ENCODE results near the gene MR1.
"Not testable (repeated sequence)": the region's sequence is repeated elsewhere in the genome, so short reads cannot be mapped to it uniquely, and the experiment has no call there.

Gene MR1

DNA sequence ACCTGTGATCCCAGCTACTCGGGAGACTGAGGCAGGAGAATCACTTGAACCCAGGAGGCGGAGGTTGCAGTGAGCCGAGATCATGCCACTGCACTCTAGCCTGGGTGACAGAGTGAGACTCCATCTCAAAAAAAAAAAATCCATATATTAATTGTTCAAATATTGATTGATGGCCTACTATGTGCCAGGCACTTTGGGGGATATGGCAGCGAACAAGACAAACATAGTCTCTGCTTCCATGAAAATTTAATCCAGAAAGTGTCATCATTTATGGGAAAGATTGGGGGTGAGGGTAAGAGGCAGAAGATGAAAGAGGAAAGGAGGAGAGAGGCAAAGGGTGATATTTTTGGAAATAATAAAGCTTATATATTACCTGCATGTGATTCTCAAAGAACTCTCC, 1.4 kb downstream of the MR1 start:
- H3K4me3 ChIP-seq (ENCODE audit: low read length); H3K9ac ChIP-seq (ENCODE audit: low read depth, low read length); H3K9me3 ChIP-seq (replicated peaks; ENCODE audit: low read length); H3K4me2 ChIP-seq (ENCODE audit: low read length); H3K36me3 ChIP-seq (ENCODE audit: insufficient read depth, low read length); H3K27me3 ChIP-seq (ENCODE audit: control insufficient read depth, insufficient read depth, low read length): not testable (repeated sequence)
- H3K4me1 ChIP-seq (ENCODE audit: control insufficient read depth, insufficient read depth, low read length), result peaks cover 12% of the 10 kb centered on the region

DNA sequence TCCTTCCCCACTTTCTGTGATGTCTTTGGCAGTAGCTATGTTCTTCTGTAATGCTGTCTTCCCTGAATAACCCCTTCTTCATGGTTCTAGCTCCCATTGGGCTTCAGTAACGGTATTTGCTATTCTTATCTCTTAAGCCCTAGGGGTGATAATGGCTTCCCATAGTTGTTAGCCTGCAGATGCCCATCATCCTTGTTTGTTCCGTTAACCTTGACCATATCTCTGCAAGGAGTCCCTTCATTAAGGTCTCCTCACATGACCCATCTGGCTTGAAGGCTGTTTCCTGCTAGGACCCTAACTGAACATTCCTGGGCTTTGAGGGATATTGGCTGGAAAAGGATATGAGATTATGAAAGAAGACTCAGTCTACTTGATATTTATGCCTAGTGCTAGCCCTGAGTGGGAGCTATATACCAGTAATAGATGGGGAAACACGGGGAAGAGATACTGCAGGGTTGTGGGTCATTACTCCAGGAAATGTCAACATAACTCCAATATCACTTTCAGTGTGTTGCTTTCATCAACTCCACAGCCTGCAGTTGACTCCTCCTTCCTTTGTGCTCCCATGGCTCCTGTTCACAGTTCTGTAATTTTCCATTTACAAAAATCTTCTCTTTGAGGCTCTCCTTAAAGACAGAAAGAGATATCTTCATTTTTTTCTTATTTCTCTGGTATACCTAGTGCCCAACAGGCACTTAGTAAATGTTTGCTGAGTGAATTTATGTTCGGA, 2.5 kb downstream of the MR1 start:
- Histone ChIP-seq H3K9me3 (replicated peaks; ENCODE audit: low read length) (no peaks in the 10 kb centered on the region), H3K36me3 (ENCODE audit: insufficient read depth, low read length) (no peaks in the 10 kb centered on the region), H3K4me3 (ENCODE audit: low read length) (no peak overlapping the region), H3K4me1 (ENCODE audit: control insufficient read depth, insufficient read depth, low read length) (peaks cover 15% of the 10 kb centered on the region), H3K9ac (ENCODE audit: low read depth, low read length) (no peak overlapping the region), H3K4me2 (ENCODE audit: low read length) (no peak overlapping the region), H3K27me3 (ENCODE audit: control insufficient read depth, insufficient read depth, low read length) (no peaks in the 10 kb centered on the region)

DNA sequence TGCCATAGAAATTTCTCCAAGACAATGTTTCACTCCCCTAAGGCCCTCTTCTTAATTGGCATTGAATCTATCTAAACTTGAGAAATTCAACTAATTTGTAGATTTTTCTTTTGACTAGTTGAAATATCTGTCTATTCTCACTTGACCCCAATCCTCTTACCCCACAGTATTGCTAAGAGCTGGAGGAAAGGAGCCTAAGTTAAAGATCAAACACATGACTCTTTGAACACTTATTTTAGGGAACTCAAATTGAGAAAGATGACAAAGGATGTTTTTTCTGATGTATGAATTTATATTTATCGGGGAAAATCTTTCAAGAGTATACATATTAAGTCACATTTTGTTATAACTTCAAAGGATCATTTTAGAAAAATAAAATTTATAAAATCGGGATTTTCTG, 3.6 kb downstream of the MR1 start:
- peaks cover 18% of the 10 kb centered on the region for H3K4me1 ChIP-seq (ENCODE audit: control insufficient read depth, insufficient read depth, low read length)
- H3K9me3 ChIP-seq (replicated peaks; ENCODE audit: low read length), result no peaks in the 10 kb centered on the region
- no peak overlapping the region for H3K4me3 ChIP-seq (ENCODE audit: low read length)
- H3K4me2 ChIP-seq (ENCODE audit: low read length), result no peak overlapping the region
- H3K27me3 ChIP-seq (ENCODE audit: control insufficient read depth, insufficient read depth, low read length), result no peaks in the 10 kb centered on the region
- no peak overlapping the region for H3K9ac ChIP-seq (ENCODE audit: low read depth, low read length)
- no peaks in the 10 kb centered on the region for H3K36me3 ChIP-seq (ENCODE audit: insufficient read depth, low read length)

DNA sequence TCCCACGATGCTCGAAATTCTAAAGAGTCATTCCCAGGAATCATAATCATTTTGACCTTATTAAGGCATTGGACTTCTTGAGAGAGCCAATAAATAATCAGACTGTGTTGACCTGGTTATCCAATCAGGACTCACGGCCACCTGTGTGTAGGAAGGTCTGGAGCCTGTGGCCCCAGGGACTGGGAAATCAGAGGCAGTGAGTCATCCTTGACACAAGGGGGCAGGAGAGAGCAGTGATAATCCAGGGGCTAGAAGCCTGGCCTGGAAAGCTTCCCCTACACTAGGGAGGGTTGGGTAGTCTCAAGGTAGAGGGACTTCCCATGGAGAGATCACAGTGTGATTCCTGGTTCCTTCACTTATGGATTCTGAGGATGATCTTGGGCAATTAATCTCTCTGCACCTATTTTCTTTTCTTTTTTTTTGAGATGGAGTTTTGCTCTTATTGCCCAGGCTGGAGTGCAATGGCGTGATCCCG, 4.7 kb downstream of the MR1 start:
- Histone ChIP-seq H3K4me3 (ENCODE audit: low read length) (no peak overlapping the region), H3K9me3 (replicated peaks; ENCODE audit: low read length) (no peaks in the 10 kb centered on the region), H3K9ac (ENCODE audit: low read depth, low read length) (no peak overlapping the region), H3K4me1 (ENCODE audit: control insufficient read depth, insufficient read depth, low read length) (peaks cover 12% of the 10 kb centered on the region), H3K36me3 (ENCODE audit: insufficient read depth, low read length) (no peaks in the 10 kb centered on the region), H3K27me3 (ENCODE audit: control insufficient read depth, insufficient read depth, low read length) (no peaks in the 10 kb centered on the region), H3K4me2 (ENCODE audit: low read length) (no peak overlapping the region)

DNA sequence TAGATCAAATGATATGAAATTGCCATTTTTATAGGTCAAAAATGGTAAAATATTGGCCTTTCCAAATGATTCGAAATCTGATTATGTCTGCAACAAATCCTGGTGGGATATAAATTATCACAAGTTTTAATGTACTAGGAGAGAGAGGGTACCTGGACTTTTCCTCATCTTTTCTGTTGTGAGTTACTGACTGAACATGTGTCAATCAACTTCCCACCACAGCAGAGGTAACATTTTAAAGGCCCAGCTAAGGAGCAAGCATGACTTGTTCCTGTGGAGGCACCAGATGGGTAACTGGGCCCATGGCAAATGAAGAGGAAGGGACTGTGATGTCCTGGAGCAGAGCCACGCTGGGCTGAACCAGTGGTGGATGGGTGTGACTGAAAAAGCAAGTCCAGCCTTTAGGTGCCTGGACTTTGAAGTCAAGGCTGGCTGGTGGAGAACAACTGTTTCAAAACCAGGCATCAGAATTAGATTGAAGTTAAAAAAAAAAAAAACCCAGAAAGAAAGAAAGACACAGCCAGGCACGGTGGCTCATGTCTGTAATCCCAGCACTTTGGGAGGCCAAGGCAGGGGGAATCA, 6.6 kb downstream of the MR1 start:
- peaks cover 6% of the 10 kb centered on the region for H3K4me1 ChIP-seq (ENCODE audit: control insufficient read depth, insufficient read depth, low read length)
- no peaks in the 10 kb centered on the region for H3K36me3 ChIP-seq (ENCODE audit: insufficient read depth, low read length)
- H3K4me2 ChIP-seq (ENCODE audit: low read length), result no peak overlapping the region
- no peak overlapping the region for H3K9ac ChIP-seq (ENCODE audit: low read depth, low read length)
- H3K4me3 ChIP-seq (ENCODE audit: low read length), result no peak overlapping the region
- H3K9me3 ChIP-seq (replicated peaks; ENCODE audit: low read length), result no peaks in the 10 kb centered on the region
- no peaks in the 10 kb centered on the region for H3K27me3 ChIP-seq (ENCODE audit: control insufficient read depth, insufficient read depth, low read length)

DNA sequence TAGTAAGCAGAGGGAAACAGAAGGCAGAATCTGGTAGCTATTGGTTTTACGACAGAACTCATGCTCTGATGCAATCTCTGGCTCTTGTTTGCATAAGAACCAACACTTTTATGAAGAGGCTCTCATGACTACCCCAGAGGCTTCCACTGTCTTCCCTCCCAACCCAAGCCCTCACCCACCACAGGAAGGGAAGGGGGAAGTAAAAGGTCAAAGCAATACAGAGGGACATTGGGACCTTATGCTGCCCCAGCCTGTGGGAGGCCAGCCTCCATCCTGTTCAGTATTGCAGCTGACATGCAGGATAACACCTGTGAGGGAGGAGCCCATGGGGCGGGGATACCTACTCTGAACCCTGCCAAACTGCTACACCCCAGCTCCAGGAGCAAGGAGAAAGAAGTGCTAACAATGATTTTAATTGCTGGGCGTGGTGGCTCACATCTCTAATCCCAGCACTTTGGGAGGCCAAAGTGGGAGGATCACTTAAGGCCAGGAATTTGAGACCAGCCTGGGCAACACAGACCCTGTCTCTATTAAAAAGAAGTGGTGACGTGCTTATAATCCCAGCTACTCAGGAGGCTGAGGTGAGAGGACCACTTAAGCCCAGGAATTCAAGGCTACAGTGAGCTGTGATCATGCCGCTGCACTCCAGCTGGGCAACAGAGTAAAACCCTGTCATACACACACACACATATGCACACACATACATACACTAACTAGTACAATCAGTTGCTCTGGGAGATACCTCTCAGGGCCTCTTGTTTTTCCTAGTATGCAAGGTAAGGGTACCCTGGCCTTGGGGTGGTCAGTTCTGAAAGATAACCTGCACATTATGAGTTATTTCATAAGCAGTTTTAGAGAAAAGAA, 9.5 kb downstream of the MR1 start:
- Histone ChIP-seq H3K9ac (ENCODE audit: low read depth, low read length) (no peak overlapping the region), H3K4me2 (ENCODE audit: low read length) (no peak overlapping the region), H3K4me1 (ENCODE audit: control insufficient read depth, insufficient read depth, low read length) (peaks cover 6% of the 10 kb centered on the region), H3K27me3 (ENCODE audit: control insufficient read depth, insufficient read depth, low read length) (no peaks in the 10 kb centered on the region), H3K9me3 (replicated peaks; ENCODE audit: low read length) (no peaks in the 10 kb centered on the region), H3K36me3 (ENCODE audit: insufficient read depth, low read length) (no peaks in the 10 kb centered on the region), H3K4me3 (ENCODE audit: low read length) (no peak overlapping the region)

DNA sequence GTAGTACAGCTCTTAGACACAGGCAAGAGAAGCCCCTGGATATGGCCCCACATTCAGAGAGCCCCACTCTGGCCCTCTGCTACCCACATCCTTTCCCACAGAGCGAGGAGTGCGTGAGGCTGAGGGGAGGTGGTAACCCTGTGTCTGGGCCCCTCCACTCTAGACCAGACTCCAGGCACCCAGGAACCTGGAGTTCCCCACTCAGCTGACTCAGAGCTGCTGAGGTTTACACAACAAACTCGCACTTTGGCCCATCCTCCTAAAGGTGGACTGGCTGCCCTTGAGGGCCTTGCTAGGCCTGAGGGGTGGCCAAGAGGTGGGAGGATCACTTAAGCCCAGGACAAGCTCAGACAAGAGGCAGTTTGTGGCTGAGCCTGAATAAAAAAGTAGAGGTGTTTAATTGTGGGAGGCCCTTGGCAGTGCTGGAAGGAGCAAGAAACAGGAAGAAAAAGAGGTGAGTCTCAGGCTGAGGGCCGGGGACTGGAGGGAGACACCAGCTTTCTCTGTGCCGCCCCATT, 10.7 kb downstream of the MR1 start:
- Histone ChIP-seq H3K9me3 (replicated peaks; ENCODE audit: low read length) (no peaks in the 10 kb centered on the region), H3K9ac (ENCODE audit: low read depth, low read length) (no peak overlapping the region), H3K27me3 (ENCODE audit: control insufficient read depth, insufficient read depth, low read length) (no peaks in the 10 kb centered on the region), H3K4me2 (ENCODE audit: low read length) (no peak overlapping the region), H3K4me1 (ENCODE audit: control insufficient read depth, insufficient read depth, low read length) (peaks cover 6% of the 10 kb centered on the region), H3K36me3 (ENCODE audit: insufficient read depth, low read length) (no peaks in the 10 kb centered on the region), H3K4me3 (ENCODE audit: low read length) (no peak overlapping the region)

DNA sequence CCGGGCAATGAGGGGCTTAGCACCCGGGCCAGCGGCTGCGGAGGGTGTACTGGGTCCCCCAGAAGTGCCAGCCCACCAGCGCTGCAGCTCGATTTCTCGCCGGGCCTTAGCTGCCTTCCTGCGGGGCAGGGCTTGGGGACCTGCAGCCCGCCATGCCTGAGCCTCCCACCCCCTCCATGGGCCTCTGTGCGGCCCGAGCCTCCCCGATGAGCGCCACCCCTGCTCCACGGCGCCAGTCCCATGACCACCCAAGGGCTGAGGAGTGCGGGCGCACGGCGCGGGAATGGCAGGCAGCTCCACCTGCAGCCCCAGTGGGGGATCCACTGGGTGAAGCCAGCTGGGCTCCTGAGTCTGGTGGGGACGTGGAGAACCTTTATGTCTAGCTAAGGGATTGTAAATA, 12.2 kb downstream of the MR1 start:
- not testable (repeated sequence) for H3K9me3 ChIP-seq (replicated peaks; ENCODE audit: low read length); H3K9ac ChIP-seq (ENCODE audit: low read depth, low read length); H3K4me2 ChIP-seq (ENCODE audit: low read length); H3K27me3 ChIP-seq (ENCODE audit: control insufficient read depth, insufficient read depth, low read length); H3K36me3 ChIP-seq (ENCODE audit: insufficient read depth, low read length); H3K4me1 ChIP-seq (ENCODE audit: control insufficient read depth, insufficient read depth, low read length); H3K4me3 ChIP-seq (ENCODE audit: low read length)

DNA sequence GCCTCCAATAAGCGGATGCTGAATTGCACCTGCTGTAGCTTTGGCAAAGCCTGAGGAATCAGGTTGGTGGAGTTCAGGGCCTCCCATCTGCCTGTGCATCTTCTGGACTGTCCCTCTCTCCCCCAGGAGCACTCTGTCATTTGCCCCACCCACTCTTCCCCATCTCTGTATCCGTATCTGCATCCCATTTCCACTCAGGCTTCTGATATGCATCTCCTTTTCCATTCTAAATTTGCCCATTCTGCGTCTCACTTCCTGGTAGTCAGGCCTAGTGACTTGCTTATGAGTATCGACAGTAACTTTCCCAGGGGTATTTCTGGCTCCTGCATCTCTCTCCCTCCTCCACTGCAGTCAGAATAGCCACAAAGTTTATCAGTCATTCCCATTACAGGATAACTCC, 15.6 kb downstream of the MR1 start:
- Histone ChIP-seq H3K4me3 (ENCODE audit: low read length) (no peak overlapping the region), H3K4me2 (ENCODE audit: low read length) (no peak overlapping the region), H3K9me3 (replicated peaks; ENCODE audit: low read length) (no peaks in the 10 kb centered on the region), H3K4me1 (ENCODE audit: control insufficient read depth, insufficient read depth, low read length) (no peaks in the 10 kb centered on the region), H3K36me3 (ENCODE audit: insufficient read depth, low read length) (no peaks in the 10 kb centered on the region), H3K27me3 (ENCODE audit: control insufficient read depth, insufficient read depth, low read length) (no peaks in the 10 kb centered on the region), H3K9ac (ENCODE audit: low read depth, low read length) (no peak overlapping the region)

DNA sequence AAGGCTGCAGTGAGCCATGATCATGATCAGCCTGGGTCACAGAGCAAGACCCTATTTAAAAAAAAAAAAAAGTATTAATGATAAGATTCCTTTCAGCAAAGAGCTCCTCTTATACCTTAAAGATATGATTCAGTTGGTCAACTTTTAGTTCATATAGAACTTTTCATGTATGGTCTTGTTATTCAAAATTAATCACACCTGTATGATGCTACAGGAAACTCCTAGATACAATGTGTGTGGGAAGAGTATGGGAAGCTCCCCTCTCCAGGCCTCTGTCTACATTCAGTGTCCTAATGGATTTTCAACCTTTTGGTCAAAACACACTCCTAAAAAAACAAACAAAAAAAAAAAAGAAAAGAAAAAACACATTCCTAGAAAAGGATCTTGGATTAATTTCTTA, 17.1 kb downstream of the MR1 start:
- no peak overlapping the region for H3K4me2 ChIP-seq (ENCODE audit: low read length)
- H3K4me1 ChIP-seq (ENCODE audit: control insufficient read depth, insufficient read depth, low read length), result no peaks in the 10 kb centered on the region
- H3K36me3 ChIP-seq (ENCODE audit: insufficient read depth, low read length), result no peaks in the 10 kb centered on the region
- no peaks in the 10 kb centered on the region for H3K27me3 ChIP-seq (ENCODE audit: control insufficient read depth, insufficient read depth, low read length)
- no peaks in the 10 kb centered on the region for H3K9me3 ChIP-seq (replicated peaks; ENCODE audit: low read length)
- no peak overlapping the region for H3K4me3 ChIP-seq (ENCODE audit: low read length)
- H3K9ac ChIP-seq (ENCODE audit: low read depth, low read length), result no peak overlapping the region

DNA sequence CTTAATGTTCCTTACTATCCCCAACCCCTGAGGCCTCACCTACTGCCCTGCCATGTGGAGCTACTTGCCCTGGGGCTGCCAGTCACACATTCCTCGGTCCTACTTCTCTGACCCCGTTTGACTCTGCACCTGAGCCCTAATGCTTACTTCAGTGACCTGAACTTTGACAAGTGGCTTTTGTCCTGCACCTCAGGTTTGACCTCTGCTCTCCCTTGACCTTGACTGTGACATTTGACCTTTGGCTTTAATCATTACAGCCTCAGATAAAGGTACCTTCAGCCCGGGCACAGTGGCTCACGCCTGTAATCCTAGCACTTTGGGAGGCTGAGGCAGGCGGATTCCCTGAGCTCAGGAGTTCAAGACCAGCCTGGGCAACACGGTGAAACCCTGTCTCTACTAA, 22.8 kb downstream of the MR1 start:
- no peaks in the 10 kb centered on the region for H3K4me1 ChIP-seq (ENCODE audit: control insufficient read depth, insufficient read depth, low read length)
- no peaks in the 10 kb centered on the region for H3K27me3 ChIP-seq (ENCODE audit: control insufficient read depth, insufficient read depth, low read length)
- no peaks in the 10 kb centered on the region for H3K36me3 ChIP-seq (ENCODE audit: insufficient read depth, low read length)
- no peak overlapping the region for H3K4me2 ChIP-seq (ENCODE audit: low read length)
- H3K9ac ChIP-seq (ENCODE audit: low read depth, low read length), result no peak overlapping the region
- H3K4me3 ChIP-seq (ENCODE audit: low read length), result no peak overlapping the region
- H3K9me3 ChIP-seq (replicated peaks; ENCODE audit: low read length), result no peaks in the 10 kb centered on the region

Data from skeletal muscle satellite cell (primary cell).